Thyroid gland (tissue), 4 donors: Measurements from ENCODE around the gene MTUS2.

Source experiments
- POLR2A ChIP-seq, 2 donors: fragments of 450-650 bp; IDR thresholded peaks; one replicate each; pipeline ENCODE4 v1.6.1; 2017; ENCODE audit warnings: antibody characterized with exemption in 2 of 2, mild to moderate bottlenecking in 2 of 2, moderate library complexity in 1 of 2
- TF ChIP-seq, protein P1 (sequence below), 6 experiments: fragments of 200-600 bp in 3 of 6; fragments of 450-650 bp in 3 of 6; sonication (generic) in 3 of 6; IDR thresholded peaks; one replicate each; pipeline ENCODE4 v1.5.1; 2016 to 2019; ENCODE audit warnings: antibody characterized with exemption in 6 of 6, mild to moderate bottlenecking in 2 of 6, inconsistent platforms in 1 of 6, moderate library complexity in 1 of 6

DNA sequence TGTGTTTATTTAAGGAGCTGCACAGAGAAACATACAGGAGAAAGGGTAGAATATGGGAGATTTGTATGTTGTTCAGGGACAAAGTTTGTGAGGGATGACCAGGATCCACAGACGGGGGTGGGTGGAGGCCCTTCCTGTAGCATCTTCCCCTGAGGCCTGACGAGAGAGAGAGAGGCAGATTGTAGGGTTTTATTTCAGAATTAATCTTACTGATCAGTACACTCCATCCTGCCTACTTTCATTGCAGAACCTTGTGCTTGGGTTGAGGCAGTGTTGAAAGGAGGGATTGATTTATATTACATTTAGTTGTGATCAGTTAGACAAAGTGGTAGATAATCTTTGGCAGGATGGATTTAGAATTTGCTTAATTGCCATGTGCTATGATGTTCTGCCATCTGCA, 39.6 kb downstream of the MTUS2 start:
- TF ChIP-seq, protein P1, sequence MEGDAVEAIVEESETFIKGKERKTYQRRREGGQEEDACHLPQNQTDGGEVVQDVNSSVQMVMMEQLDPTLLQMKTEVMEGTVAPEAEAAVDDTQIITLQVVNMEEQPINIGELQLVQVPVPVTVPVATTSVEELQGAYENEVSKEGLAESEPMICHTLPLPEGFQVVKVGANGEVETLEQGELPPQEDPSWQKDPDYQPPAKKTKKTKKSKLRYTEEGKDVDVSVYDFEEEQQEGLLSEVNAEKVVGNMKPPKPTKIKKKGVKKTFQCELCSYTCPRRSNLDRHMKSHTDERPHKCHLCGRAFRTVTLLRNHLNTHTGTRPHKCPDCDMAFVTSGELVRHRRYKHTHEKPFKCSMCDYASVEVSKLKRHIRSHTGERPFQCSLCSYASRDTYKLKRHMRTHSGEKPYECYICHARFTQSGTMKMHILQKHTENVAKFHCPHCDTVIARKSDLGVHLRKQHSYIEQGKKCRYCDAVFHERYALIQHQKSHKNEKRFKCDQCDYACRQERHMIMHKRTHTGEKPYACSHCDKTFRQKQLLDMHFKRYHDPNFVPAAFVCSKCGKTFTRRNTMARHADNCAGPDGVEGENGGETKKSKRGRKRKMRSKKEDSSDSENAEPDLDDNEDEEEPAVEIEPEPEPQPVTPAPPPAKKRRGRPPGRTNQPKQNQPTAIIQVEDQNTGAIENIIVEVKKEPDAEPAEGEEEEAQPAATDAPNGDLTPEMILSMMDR (IDR thresholded peaks at IDR 0.05), result no peak
- TF ChIP-seq POLR2A (IDR thresholded peaks at IDR 0.05), result no peak
